GM12878 (cell line): ENCODE results near the gene RPGRIP1L. TPM values are rescaled to one million over a fixed set of nuclear protein-coding genes. Genes with fewer than 3 reads are reported as not detected.
"Not testable (repeated sequence)": the region's sequence is repeated elsewhere in the genome, so short reads cannot be mapped to it uniquely, and the experiment has no call there.

Experiments used
- ATAC-seq: fragments of 200-7000 bp; cut with Tn5 transposase; 3 replicates; pipeline ENCODE4 v1.9.1; 2020; ENCODE audit warnings: mild to moderate bottlenecking, moderate library complexity
- BruUV-seq: library from RNA; stranded (reverse); fragments of 400-500 nt; replicated peaks from 2 replicates; lab custom pipeline; 2021; lab: Mats Ljungman, UMichigan
- CTCF ChIA-PET: fragments of 300-600 bp; sonication (Branson Sonifier 250); formaldehyde crosslinking; extraction: SDS; loops from one replicate; lab custom pipeline; 2021; ENCODE audit warnings: inconsistent platforms; lab: Yijun Ruan, JAX
- POLR2A ChIA-PET: fragments of 350-600 bp; formaldehyde crosslinking; extraction: SDS; loops from one replicate; lab custom pipeline; 2021; ENCODE audit warnings: inconsistent platforms; lab: Charles Lee
- RAD21 ChIA-PET: fragments of 300-600 bp; sonication (Branson Sonifier 250); formaldehyde crosslinking; loops from one replicate; lab custom pipeline; 2023; ENCODE audit warnings: antibody characterized with exemption; ENCODE audit not compliant: unreplicated experiment; lab: Charles Lee
- SMC1A ChIA-PET: fragments of 300-600 bp; sonication (Branson Sonifier 250); formaldehyde crosslinking; loops from one replicate; lab custom pipeline; 2023; ENCODE audit not compliant: unreplicated experiment, uncharacterized antibody; lab: Charles Lee
- DNase-seq: peaks from one replicate; pipeline ENCODE4 v3.0.0-alpha.2; 2011; ENCODE audit warnings: low read depth, low spot score
- FAIRE-seq: peaks from 3 replicates; lab custom pipeline; 2011; peaks lifted over from hg19 to GRCh38; lab: Jason Lieb, UNC
- H2AFZ ChIP-seq: 2 replicates; pipeline ENCODE4 v1.6.0; 2011; ENCODE audit warnings: low read depth, low read length, control low read depth; ENCODE audit not compliant: control insufficient read depth
- H3K27ac ChIP-seq: 2 replicates; pipeline ENCODE4 v1.5.1; 2011; ENCODE audit warnings: control low read depth; ENCODE audit not compliant: control insufficient read depth, insufficient read depth
- H3K27me3 ChIP-seq, 2 experiments: replicated peaks in 1 of 2; 2 replicates each; pipeline versions ENCODE4 v1.6.0 to v1.6.1; 2011; ENCODE audit warnings: low read length in 1 of 2; ENCODE audit not compliant: control insufficient read depth in 2 of 2, insufficient read depth in 2 of 2
- H3K36me3 ChIP-seq, 2 experiments: 2 replicates each; pipeline ENCODE4 v1.5.1; 2011; ENCODE audit warnings: low read length in 1 of 2; ENCODE audit not compliant: control insufficient read depth in 2 of 2, insufficient read depth in 2 of 2
- H3K4me1 ChIP-seq: 2 replicates; pipeline ENCODE4 v1.6.1; 2011; ENCODE audit warnings: mild to moderate bottlenecking, low read length, moderate library complexity, mixed read lengths; ENCODE audit not compliant: control insufficient read depth, insufficient read depth
- H3K4me2 ChIP-seq: 2 replicates; pipeline ENCODE4 v1.6.0; 2011; ENCODE audit warnings: control low read depth; ENCODE audit not compliant: control insufficient read depth, insufficient read depth
- H3K4me3 ChIP-seq: fragments of 200-600 bp; sonication (generic); 2 replicates; pipeline ENCODE4 v1.5.1; 2016
- H3K79me2 ChIP-seq: 2 replicates; pipeline ENCODE4 v1.6.0; 2011; ENCODE audit warnings: low read length; ENCODE audit not compliant: control insufficient read depth, insufficient read depth
- H3K9ac ChIP-seq: 2 replicates; pipeline ENCODE4 v1.8.0; 2011; ENCODE audit warnings: low read length, control low read depth, mixed read lengths; ENCODE audit not compliant: control insufficient read depth, insufficient read depth
- H3K9me3 ChIP-seq: replicated peaks from 3 replicates; pipeline ENCODE4 v1.5.1; 2011; ENCODE audit warnings: mild to moderate bottlenecking, low read length; ENCODE audit not compliant: control insufficient read depth, insufficient read depth
- H4K20me1 ChIP-seq: 2 replicates; pipeline ENCODE4 v1.6.0; 2011; ENCODE audit not compliant: control insufficient read depth, insufficient read depth
- BRCA1 ChIP-seq: IDR thresholded peaks from 2 replicates; pipeline ENCODE4 v1.6.1; 2011; ENCODE audit warnings: low read depth, low read length, improper control_type of control experiment
- EED ChIP-seq: sonication (generic); IDR thresholded peaks from 2 replicates; pipeline ENCODE4 v1.6.1; 2016; ENCODE audit warnings: antibody characterized with exemption, low read depth
- ETV6 ChIP-seq, 2 experiments: fragments of 450-650 bp in 1 of 2; IDR thresholded peaks in 1 of 2; conservative IDR thresholded peaks in 1 of 2; 2 replicates each; pipeline ENCODE4 v1.6.1; 2014; ENCODE audit warnings: antibody characterized with exemption in 1 of 2, borderline replicate concordance in 1 of 2, low read depth in 1 of 2, mild to moderate bottlenecking in 1 of 2, moderate library complexity in 1 of 2
- HDGF ChIP-seq: fragments of 450-650 bp; IDR thresholded peaks from 2 replicates; pipeline ENCODE4 v1.6.1; 2016; ENCODE audit warnings: antibody characterized with exemption
- IKZF1 ChIP-seq: fragments of 450-650 bp; conservative IDR thresholded peaks from 2 replicates; pipeline ENCODE4 v1.6.1; 2017; ENCODE audit warnings: antibody characterized with exemption, mild to moderate bottlenecking
- IKZF2 ChIP-seq, 2 experiments: fragments of 450-650 bp; IDR thresholded peaks; 2 replicates each; pipeline ENCODE4 v1.6.1; 2017; ENCODE audit warnings: mild to moderate bottlenecking in 2 of 2, moderate library complexity in 2 of 2
- RAD21 ChIP-seq: IDR thresholded peaks from 2 replicates; pipeline ENCODE4 v1.6.1; 2011; ENCODE audit warnings: mild to moderate bottlenecking, low read depth, low read length, moderate library complexity; ENCODE audit not compliant: insufficient read depth
- RELA ChIP-seq: fragments of 450-650 bp; IDR thresholded peaks from 2 replicates; pipeline ENCODE4 v1.8.0; 2014; ENCODE audit warnings: borderline replicate concordance; ENCODE audit not compliant: partially characterized antibody
- SREBF2 ChIP-seq: IDR thresholded peaks from 2 replicates; pipeline ENCODE4 v1.6.1; 2012; ENCODE audit warnings: mild to moderate bottlenecking, low read length
- YY1 ChIP-seq: IDR thresholded peaks from 2 replicates; pipeline ENCODE4 v1.6.1; 2011; ENCODE audit warnings: low read depth, mild to moderate bottlenecking, low read length
- WGBS: methylation state at CpG from one replicate; pipeline ENCODE4 v1.1.6; 2016; ENCODE audit warnings: low lambda C conversion rate; ENCODE audit not compliant: insufficient replicate concordance, insufficient coverage; ENCODE audit errors: missing lambda C conversion rate; 5-methylcytosine and 5-hydroxymethylcytosine counted together
- in situ Hi-C: fragments of 300-500 bp; cut with MboI; formaldehyde crosslinking; loops from 9 replicates; pipeline ENCODE4 v1.14.3; 2018; ENCODE audit warnings: mixed read lengths
- intact Hi-C: fragments of 100-400 bp; cut with micrococcal nuclease; formaldehyde crosslinking; loops from one replicate; pipeline ENCODE4 v1.14.2; 2022; ENCODE audit not compliant: unreplicated experiment
- polyA plus RNA-seq, 11 experiments: library from polyadenylated mRNA; depleted of rRNA in 4 of 11; unstranded in 6 of 11; stranded (reverse) in 5 of 11; fragments of >200 nt; fragmentation: Nextera tagmentation in 4 of 11; fragmentation: Illumina TruSeq in 1 of 11; extraction: Ambion mirVana in 4 of 11; extraction: Trizol in 1 of 11; gene quantifications; 1 replicate in 1 of 11; 2 replicates in 10 of 11; pipeline versions ENCODE4 v1.2.1 to v1.2.3, GENCODE V29; 2011 to 2016; ENCODE audit warnings: inconsistent platforms in 2 of 11, missing spikeins in 2 of 11, low read depth in 1 of 11
- total RNA-seq, 4 experiments: library from RNA; depleted of rRNA in 3 of 4; stranded (reverse); fragments of >200 nt in 3 of 4; fragmentation: Illumina TruSeq in 1 of 4; extraction: Trizol in 1 of 4; gene quantifications; 2 replicates each; pipeline versions ENCODE4 v1.2.1 to v1.2.3, GENCODE V29; 2013 to 2021

Gene RPGRIP1L
- total and polyA plus RNA-seq, 10 of the 15 experiments (the other 5 are each of a cell fraction or from before 2014, with no cell fraction given): 3.5 to 9.6 (median 4.4) TPM

DNA sequence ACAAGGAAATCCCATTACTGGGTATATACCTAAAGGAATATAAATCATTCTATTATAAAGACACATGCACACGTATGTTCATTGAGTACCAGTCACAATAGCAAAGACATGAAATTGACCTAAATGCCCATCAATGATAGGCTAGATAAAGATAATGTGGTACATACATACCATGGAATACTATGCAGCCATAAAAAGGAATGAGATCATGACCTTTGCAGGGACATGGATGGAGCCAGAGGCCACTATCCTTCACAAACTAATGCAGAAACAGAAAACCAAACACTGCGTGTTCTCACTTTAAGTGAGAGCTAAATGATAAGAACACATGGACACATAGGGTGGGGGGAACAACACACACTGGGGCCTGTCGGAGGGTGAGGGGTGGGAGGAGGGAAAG, 18.3 kb downstream of the RPGRIP1L start:
- WGBS: 78% methylated on average over 2 of the region's 3 CpGs
- H4K20me1 ChIP-seq, H2AFZ ChIP-seq, ATAC-seq, H3K36me3 ChIP-seq, H3K9ac ChIP-seq, CTCF ChIA-PET, FAIRE-seq, H3K79me2 ChIP-seq, SMC1A ChIA-PET, H3K9me3 ChIP-seq, in situ Hi-C loops, H3K27me3 ChIP-seq, RAD21 ChIA-PET, H3K4me1 ChIP-seq, DNase-seq, H3K4me3 ChIP-seq, H3K4me2 ChIP-seq, H3K27ac ChIP-seq, intact Hi-C loops, POLR2A ChIA-PET, BruUV-seq: not testable (repeated sequence)

DNA sequence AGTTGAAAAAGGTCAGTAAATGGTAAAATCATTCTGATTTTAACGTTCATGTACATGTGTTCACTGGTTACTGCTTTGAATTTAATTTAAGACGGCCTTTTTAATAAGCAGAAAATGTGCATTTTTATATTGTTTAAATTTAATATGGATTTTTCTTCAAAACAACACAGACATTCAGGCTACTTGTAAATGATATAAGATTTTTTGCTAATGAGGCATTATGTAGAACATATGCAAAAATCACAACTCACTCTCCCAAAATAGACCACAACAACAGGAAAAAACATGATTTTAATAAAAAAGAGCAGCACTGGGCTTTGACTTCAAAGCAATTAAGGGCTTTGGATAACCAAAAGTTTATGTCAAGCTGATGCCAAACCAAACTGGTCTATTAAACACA, 22.3 kb downstream of the RPGRIP1L start:
- FAIRE-seq: no peak
- in situ Hi-C loops (no loop called here), intact Hi-C loops (no loop called here)
- WGBS: 73% methylated on average over 2 of the region's 2 CpGs
- ATAC-seq: no peak
- no peaks in the 10 kb centered on the region for H3K36me3 ChIP-seq
- no peak for DNase-seq
- no peak overlapping the region for H3K4me2 ChIP-seq
- TF ChIP-seq IKZF2 (IDR thresholded peaks at IDR 0.05) (no peak), RAD21 (no peak), IKZF1 (no peak), YY1 (no peak), HDGF (no peak), ETV6 (conservative IDR thresholded peaks at IDR 0.05 in 1 of 2, IDR thresholded peaks at IDR 0.05 in 1 of 2; ENCODE audit: borderline replicate concordance in 1 of 2, low read depth in 1 of 2) (no peak), SREBF2 (no peak), EED (no peak), RELA (no peak), BRCA1 (no peak)
- H3K9me3 ChIP-seq: no peaks in the 10 kb centered on the region
- no TSS peak for BruUV-seq
- H4K20me1 ChIP-seq: no peaks in the 10 kb centered on the region
- H3K4me3 ChIP-seq: no peak overlapping the region
- H3K27me3 ChIP-seq: no peaks in the 10 kb centered on the region
- ChIA-PET RAD21 (no interaction called here), POLR2A (no interaction called here), CTCF (no interaction called here), SMC1A (interaction anchor here (1.2 to 1.5 kb wide), 2 partner anchors 10 to 96 kb away, joined by 3 to 4 read pairs; no protein-coding TSS in a partner anchor)
- H3K9ac ChIP-seq: no peak overlapping the region
- H3K4me1 ChIP-seq: no peaks in the 10 kb centered on the region
- no peak overlapping the region for H3K27ac ChIP-seq
- no peaks in the 10 kb centered on the region for H3K79me2 ChIP-seq
- H2AFZ ChIP-seq: no peak overlapping the region
